ENCODE results near the gene APBA1.

Gene APBA1

GRCh38 chr9:69474821-69475220 lies 197.3 kb downstream of the APBA1 start:
- TF ChIP-seq MYC (IDR thresholded peaks at IDR 0.05; ENCODE audit: low read depth, low read length) (no peak), MAX (IDR thresholded peaks at IDR 0.05; ENCODE audit: low read depth, low read length) (no peak), CTCF (IDR thresholded peaks at IDR 0.05; ENCODE audit: low read depth, low read length) (no peak), POLR2A (IDR thresholded peaks at IDR 0.05; ENCODE audit: extremely low read depth, insufficient read length) (no peak)
- H3K4me3 ChIP-seq (ENCODE audit: low read depth, low read length): no peak overlapping the region
- DNase-seq (ENCODE audit: low read depth): no peak

GRCh38 chr9:69472101-69472620 lies 200.0 kb downstream of the APBA1 start:
- no peak for DNase-seq (ENCODE audit: low read depth)
- TF ChIP-seq CTCF (IDR thresholded peaks at IDR 0.05; ENCODE audit: low read depth, low read length) (no peak), MYC (IDR thresholded peaks at IDR 0.05; ENCODE audit: low read depth, low read length) (no peak), POLR2A (IDR thresholded peaks at IDR 0.05; ENCODE audit: extremely low read depth, insufficient read length) (no peak), MAX (IDR thresholded peaks at IDR 0.05; ENCODE audit: low read depth, low read length) (no peak)
- no peak overlapping the region for H3K4me3 ChIP-seq (ENCODE audit: low read depth, low read length)

GRCh38 chr9:69471433-69471832 lies 200.7 kb downstream of the APBA1 start:
- TF ChIP-seq MYC (IDR thresholded peaks at IDR 0.05; ENCODE audit: low read depth, low read length) (no peak), MAX (IDR thresholded peaks at IDR 0.05; ENCODE audit: low read depth, low read length) (no peak), POLR2A (IDR thresholded peaks at IDR 0.05; ENCODE audit: extremely low read depth, insufficient read length) (no peak), CTCF (IDR thresholded peaks at IDR 0.05; ENCODE audit: low read depth, low read length) (no peak)
- no peak for DNase-seq (ENCODE audit: low read depth)
- no peak overlapping the region for H3K4me3 ChIP-seq (ENCODE audit: low read depth, low read length)

GRCh38 chr9:69470186-69470977 lies 201.8 kb downstream of the APBA1 start:
- no peak for DNase-seq (ENCODE audit: low read depth)

GRCh38 chr9:69469136-69469535 lies 203.0 kb downstream of the APBA1 start:
- TF ChIP-seq CTCF (IDR thresholded peaks at IDR 0.05; ENCODE audit: low read depth, low read length): no peak
- TF ChIP-seq MAX (IDR thresholded peaks at IDR 0.05; ENCODE audit: low read depth, low read length): no peak
- no peak for TF ChIP-seq POLR2A (IDR thresholded peaks at IDR 0.05; ENCODE audit: extremely low read depth, insufficient read length)
- no peak for TF ChIP-seq MYC (IDR thresholded peaks at IDR 0.05; ENCODE audit: low read depth, low read length)
- no peak for DNase-seq (ENCODE audit: low read depth)
- H3K4me3 ChIP-seq (ENCODE audit: low read depth, low read length): no peak overlapping the region

More at GRCh38 chr9:69470186-69470977, 201.8 kb downstream of the APBA1 start:
- H3K4me3 ChIP-seq (ENCODE audit: low read depth, low read length): no peak overlapping the region
- TF ChIP-seq MAX (IDR thresholded peaks at IDR 0.05; ENCODE audit: low read depth, low read length) (no peak), CTCF (IDR thresholded peaks at IDR 0.05; ENCODE audit: low read depth, low read length) (no peak), POLR2A (IDR thresholded peaks at IDR 0.05; ENCODE audit: extremely low read depth, insufficient read length) (no peak), MYC (IDR thresholded peaks at IDR 0.05; ENCODE audit: low read depth, low read length) (no peak)

All from NB4 (cell line).